CD4-positive, alpha-beta T cell (primary cell): ENCODE measurements around the gene RASD2. TPM values are rescaled to one million over a fixed set of nuclear protein-coding genes. Genes with fewer than 3 reads are reported as not detected.

Source experiments
- ATAC-seq: fragments of 200-7000 bp; cut with Tn5 transposase; one replicate; pipeline ENCODE4 v1.10.0; 2022; ENCODE audit warnings: mild to moderate bottlenecking; ENCODE audit not compliant: poor library complexity
- CTCF ChIA-PET: fragments of 350-600 bp; sonication (Branson Sonifier 250); formaldehyde crosslinking; loops from one replicate; lab custom pipeline; 2021; ENCODE audit warnings: antibody characterized with exemption, inconsistent platforms; lab: Charles Lee
- POLR2A ChIA-PET: fragments of 350-600 bp; sonication (Branson Sonifier 250); formaldehyde crosslinking; loops from one replicate; lab custom pipeline; 2021; ENCODE audit warnings: antibody characterized with exemption, inconsistent platforms; lab: Charles Lee
- DNase-seq, 14 experiments: peaks; one replicate each; pipeline ENCODE4 v3.0.0-alpha.2; 2013 to 2020; ENCODE audit warnings: mixed read lengths in 2 of 14
- H3K27ac ChIP-seq, 2 donors: one replicate each; pipeline versions ENCODE4 v1.5.1 to v1.7.0; 2013; ENCODE audit warnings: low read length in 2 of 2, low read depth in 1 of 2, mild to moderate bottlenecking in 1 of 2
- H3K27me3 ChIP-seq, 2 experiments: 1 replicate in 1 of 2; 2 replicates in 1 of 2; pipeline versions ENCODE4 v1.6.1 to v1.7.0; 2013; ENCODE audit warnings: low read length in 2 of 2, control low read depth in 1 of 2, mild to moderate bottlenecking in 1 of 2, moderate library complexity in 1 of 2; ENCODE audit not compliant: insufficient read depth in 2 of 2, control insufficient read depth in 1 of 2
- H3K36me3 ChIP-seq: one replicate; pipeline ENCODE4 v1.6.1; 2013; ENCODE audit warnings: low read length, control low read depth; ENCODE audit not compliant: insufficient read depth
- H3K4me1 ChIP-seq: one replicate; pipeline ENCODE4 v1.6.1; 2013; ENCODE audit warnings: low read length, control low read depth; ENCODE audit not compliant: insufficient read depth
- H3K4me3 ChIP-seq: one replicate; pipeline ENCODE4 v1.5.1; 2013; ENCODE audit warnings: mild to moderate bottlenecking, low read length, moderate library complexity
- H3K9me3 ChIP-seq, 2 experiments: 1 replicate in 1 of 2; 2 replicates in 1 of 2; pipeline versions ENCODE4 v1.6.1 to v1.7.0; 2013; ENCODE audit warnings: low read length in 2 of 2, mild to moderate bottlenecking in 2 of 2, control low read depth in 1 of 2, moderate library complexity in 1 of 2; ENCODE audit not compliant: control insufficient read depth in 1 of 2, insufficient read depth in 1 of 2
- H3K27ac Mint-ChIP-seq: one replicate; pipeline ENCODE4 v1.8.0; 2020; ENCODE audit warnings: mixed read lengths
- H3K27me3 Mint-ChIP-seq: one replicate; pipeline ENCODE4 v1.8.0; 2021; ENCODE audit warnings: mixed read lengths
- H3K36me3 Mint-ChIP-seq: one replicate; pipeline ENCODE4 v1.8.0; 2021; ENCODE audit warnings: low read depth, mixed read lengths
- H3K4me1 Mint-ChIP-seq: one replicate; pipeline ENCODE4 v1.8.0; 2021; ENCODE audit warnings: low read depth, mixed read lengths
- H3K4me3 Mint-ChIP-seq: one replicate; pipeline ENCODE4 v1.8.0; 2020; ENCODE audit warnings: mild to moderate bottlenecking, mixed read lengths
- H3K9me3 Mint-ChIP-seq: one replicate; pipeline ENCODE4 v1.8.0; 2020; ENCODE audit warnings: mixed read lengths
- intact Hi-C, 2 experiments: fragments of 100-400 bp; cut with DNase I in 1 of 2; cut with micrococcal nuclease in 1 of 2; formaldehyde crosslinking; loops; one replicate each; pipeline versions ENCODE4 v1.15.1 to v1.9.0; 2023 to 2025; cut with DNase I, micrococcal nuclease
- total RNA-seq, 174 experiments: library from RNA in 2 of 174; stranded (reverse) in 2 of 174; gene quantifications; one replicate each; pipeline ENCODE4 v1.2.3 and lab custom pipeline; 2021 to 2026
- TF ChIP-seq, protein P1 (sequence below): fragments of 200-600 bp; IDR thresholded peaks from one replicate; pipeline ENCODE4 v1.8.0; 2022; ENCODE audit warnings: antibody characterized with exemption, mild to moderate bottlenecking

The RASD2 gene
- total RNA-seq, 2 experiments from 2014 or later, result 1.4 to 1.6 TPM

DNA sequence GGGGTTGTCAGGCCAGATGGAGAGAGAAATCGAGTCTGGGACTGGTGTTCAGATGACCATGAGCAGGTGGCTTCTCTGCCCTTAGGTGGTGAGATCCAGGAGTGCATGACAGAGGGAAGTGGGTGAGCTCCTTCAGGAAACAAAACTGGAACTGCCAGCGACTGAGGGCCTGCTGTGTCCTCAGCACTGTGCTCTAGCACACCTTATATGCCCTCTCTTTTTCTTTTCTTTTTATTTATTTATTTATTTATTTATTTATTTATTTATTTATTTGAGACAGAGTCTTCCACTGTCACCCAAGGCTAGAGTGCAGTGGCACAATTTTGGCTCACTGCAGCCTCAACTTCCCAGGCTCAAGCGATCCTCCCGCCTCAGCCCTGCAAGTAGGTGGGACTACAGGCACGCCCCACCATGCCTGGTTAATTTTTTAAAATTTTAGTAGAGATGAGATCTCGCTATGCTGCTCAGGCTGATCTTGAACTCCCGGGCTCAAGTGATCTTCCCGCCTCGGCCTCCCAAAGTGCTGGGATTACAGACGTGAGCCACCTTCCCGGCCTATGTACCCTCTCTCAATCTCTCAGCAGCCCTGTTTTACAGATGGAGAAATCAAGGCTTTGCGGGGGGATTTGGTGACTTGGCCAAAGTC, 14.8 kb upstream of the RASD2 start:
- no peaks in the 10 kb centered on the region for H3K4me1 Mint-ChIP-seq
- CTCF ChIA-PET, result no interaction called here
- H3K36me3 ChIP-seq, result no peaks in the 10 kb centered on the region
- H3K27me3 Mint-ChIP-seq, result peaks cover 19% of the 10 kb centered on the region
- peaks cover 0 to 6% of the 10 kb centered on the region in 2 experiments for H3K27me3 ChIP-seq
- H3K4me1 ChIP-seq, result no peaks in the 10 kb centered on the region
- no peak for DNase-seq
- H3K9me3 ChIP-seq, result peaks cover 0 to 5% of the 10 kb centered on the region in 2 experiments
- POLR2A ChIA-PET, result no interaction called here
- no peak overlapping the region for H3K27ac ChIP-seq
- intact Hi-C loops, result no loop called here
- TF ChIP-seq, protein P1, sequence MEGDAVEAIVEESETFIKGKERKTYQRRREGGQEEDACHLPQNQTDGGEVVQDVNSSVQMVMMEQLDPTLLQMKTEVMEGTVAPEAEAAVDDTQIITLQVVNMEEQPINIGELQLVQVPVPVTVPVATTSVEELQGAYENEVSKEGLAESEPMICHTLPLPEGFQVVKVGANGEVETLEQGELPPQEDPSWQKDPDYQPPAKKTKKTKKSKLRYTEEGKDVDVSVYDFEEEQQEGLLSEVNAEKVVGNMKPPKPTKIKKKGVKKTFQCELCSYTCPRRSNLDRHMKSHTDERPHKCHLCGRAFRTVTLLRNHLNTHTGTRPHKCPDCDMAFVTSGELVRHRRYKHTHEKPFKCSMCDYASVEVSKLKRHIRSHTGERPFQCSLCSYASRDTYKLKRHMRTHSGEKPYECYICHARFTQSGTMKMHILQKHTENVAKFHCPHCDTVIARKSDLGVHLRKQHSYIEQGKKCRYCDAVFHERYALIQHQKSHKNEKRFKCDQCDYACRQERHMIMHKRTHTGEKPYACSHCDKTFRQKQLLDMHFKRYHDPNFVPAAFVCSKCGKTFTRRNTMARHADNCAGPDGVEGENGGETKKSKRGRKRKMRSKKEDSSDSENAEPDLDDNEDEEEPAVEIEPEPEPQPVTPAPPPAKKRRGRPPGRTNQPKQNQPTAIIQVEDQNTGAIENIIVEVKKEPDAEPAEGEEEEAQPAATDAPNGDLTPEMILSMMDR, result no peak
- H3K27ac Mint-ChIP-seq, result no peak overlapping the region
- H3K36me3 Mint-ChIP-seq, result no peaks in the 10 kb centered on the region
- peaks cover 4% of the 10 kb centered on the region for H3K9me3 Mint-ChIP-seq
- no peak overlapping the region for H3K4me3 ChIP-seq
- H3K4me3 Mint-ChIP-seq, result no peak overlapping the region
- ATAC-seq, result no peak

- Histone ChIP-seq H3K36me3 (no peaks in the 10 kb centered on the region), H3K27ac (no peak overlapping the region), H3K4me1 (no peaks in the 10 kb centered on the region), H3K27me3 (peaks cover 0 to 6% of the 10 kb centered on the region in 2 experiments), H3K4me3 (no peak overlapping the region), H3K9me3 (peaks cover 0 to 5% of the 10 kb centered on the region in 2 experiments)
- no peak for ATAC-seq
- intact Hi-C loops, result no loop called here
- no peak overlapping the region for H3K4me3 Mint-ChIP-seq
- no peak overlapping the region for H3K27ac Mint-ChIP-seq
- H3K9me3 Mint-ChIP-seq, result peaks cover 4% of the 10 kb centered on the region
- no peaks in the 10 kb centered on the region for H3K4me1 Mint-ChIP-seq
- H3K27me3 Mint-ChIP-seq, result peaks cover 13% of the 10 kb centered on the region
- CTCF ChIA-PET, result no interaction called here
- no peak for DNase-seq
- POLR2A ChIA-PET, result no interaction called here
- TF ChIP-seq, protein P1, result no peak
- H3K36me3 Mint-ChIP-seq, result no peaks in the 10 kb centered on the region
Observed at GRCh38 chr22:35526333-35526979, 14.2 kb upstream of the RASD2 start.

DNA sequence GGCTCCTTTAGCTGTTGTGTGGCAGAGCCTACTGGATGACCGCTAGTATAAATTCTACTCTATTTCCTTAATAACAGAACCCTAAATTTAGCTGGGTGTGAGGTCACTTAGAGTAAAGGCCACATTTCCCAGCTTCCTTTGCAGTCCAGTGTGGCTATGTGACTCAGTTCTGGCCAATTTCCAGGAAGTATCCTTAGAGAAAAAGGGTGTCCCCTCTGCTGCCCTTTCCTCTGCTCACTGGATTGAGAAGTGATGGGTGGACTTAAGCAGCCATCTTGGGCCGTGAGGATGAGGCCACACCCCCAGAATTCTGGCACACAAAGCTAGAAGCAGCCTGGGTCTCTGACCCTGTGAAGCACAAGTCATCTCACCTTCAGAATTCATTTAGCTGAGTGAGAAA, 11.7 kb upstream of the RASD2 start:
- Mint-ChIP-seq H3K9me3 (peaks cover 4% of the 10 kb centered on the region), H3K27ac (no peak overlapping the region), H3K4me1 (no peaks in the 10 kb centered on the region), H3K36me3 (no peaks in the 10 kb centered on the region), H3K4me3 (no peak overlapping the region), H3K27me3 (no peaks in the 10 kb centered on the region)
- Histone ChIP-seq H3K36me3 (no peaks in the 10 kb centered on the region), H3K4me3 (no peak overlapping the region), H3K27me3 (no peaks in the 10 kb centered on the region), H3K27ac (no peak overlapping the region), H3K4me1 (no peaks in the 10 kb centered on the region), H3K9me3 (peaks cover 0 to 8% of the 10 kb centered on the region in 2 experiments)
- ATAC-seq (no peak), DNase-seq (no peak)
- CTCF ChIA-PET, result no interaction called here
- intact Hi-C loops, result no loop called here
- POLR2A ChIA-PET, result no interaction called here
- TF ChIP-seq, protein P1, result no peak
